GM19193 (cell line): ENCODE results near the gene COLGALT1.

Experiments
- POLR2A ChIP-seq: IDR thresholded peaks from 4 replicates; pipeline ENCODE4 v1.6.1; 2011; ENCODE audit not compliant: insufficient read depth, insufficient read length; ENCODE audit errors: extremely low read depth

The COLGALT1 gene

DNA sequence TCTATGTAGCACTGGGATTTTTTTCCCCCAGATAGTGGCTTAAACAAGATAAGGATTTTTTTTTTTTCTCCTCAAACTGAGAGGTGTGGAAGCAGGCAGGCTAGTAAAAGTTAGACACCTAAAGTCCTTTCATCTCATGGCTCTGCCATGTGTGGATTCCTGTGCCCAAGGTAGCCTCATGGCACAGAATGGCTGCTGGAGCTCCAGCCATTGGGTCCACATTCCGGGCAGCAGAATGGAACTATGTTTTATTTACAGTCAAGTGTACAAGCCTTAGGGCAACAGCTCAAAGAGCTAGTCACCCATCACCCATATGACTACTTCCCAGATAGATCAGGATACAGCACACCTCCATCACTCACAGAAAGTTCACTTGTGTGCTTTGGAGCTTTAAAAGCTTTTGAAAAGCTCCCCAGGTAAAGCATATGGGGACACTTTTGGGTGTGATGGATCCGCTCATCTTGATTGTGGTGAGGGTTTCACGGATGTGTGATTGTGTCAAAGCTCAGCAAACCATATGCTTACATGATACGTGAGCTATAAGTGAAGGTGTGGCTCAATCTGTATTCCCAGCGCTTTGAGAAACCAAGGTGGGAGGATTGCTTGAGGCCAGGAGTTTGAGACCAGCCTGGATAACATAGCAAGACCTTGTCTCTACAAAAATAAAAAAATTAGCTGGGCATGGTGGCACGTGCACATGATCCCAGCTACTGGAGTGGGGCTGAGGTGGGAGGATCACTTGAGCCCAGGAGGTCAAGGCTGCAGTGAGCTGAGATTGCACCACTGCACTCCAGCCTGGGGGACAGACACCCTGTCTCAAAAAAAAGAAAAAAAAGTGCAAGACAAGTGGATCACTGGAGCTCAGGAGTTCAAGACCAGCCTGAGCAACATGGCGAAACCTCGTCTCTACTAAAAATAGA is 25.9 kb upstream of the COLGALT1 start:
- TF ChIP-seq POLR2A: no peak

DNA sequence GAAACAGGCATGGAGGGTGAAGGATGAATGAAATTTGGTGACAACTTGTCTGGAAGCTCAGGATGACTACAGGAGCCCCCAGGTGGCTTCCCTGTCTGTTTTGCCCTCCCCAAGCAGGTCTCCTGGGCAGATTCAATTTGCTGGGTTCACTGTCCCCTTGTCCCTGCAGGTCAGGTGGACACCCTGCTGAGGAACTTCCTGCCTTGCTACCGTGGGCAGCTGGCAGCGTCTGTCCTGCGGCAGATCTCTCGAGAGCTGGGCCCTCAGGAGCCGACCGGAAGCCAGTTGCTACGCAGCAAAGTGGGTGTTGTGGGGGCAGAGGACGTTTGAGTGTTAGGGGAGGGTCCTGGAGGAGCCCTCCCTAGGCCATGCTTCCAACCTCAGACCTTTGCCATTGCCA is 24.9 kb upstream of the COLGALT1 start:
- no peak for TF ChIP-seq POLR2A

DNA sequence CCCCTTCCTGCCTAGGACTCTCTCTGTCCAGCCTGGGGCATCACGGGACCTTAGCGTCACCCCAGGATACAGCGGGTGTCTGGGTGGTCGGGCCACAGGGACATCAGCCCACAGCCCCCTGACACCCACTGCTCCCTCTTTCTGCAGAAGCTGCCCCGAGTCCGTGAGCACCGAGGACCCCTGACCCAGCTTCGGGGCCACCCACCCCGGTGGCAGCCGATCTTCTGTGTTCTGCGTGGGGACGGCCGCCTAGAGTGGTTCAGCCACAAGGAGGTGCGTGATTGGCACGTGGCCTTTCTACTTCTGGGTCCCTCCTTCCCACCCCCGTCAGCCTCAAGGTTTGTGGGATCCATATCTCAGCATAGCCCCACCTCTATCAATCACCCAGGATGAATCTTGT is 23.3 kb upstream of the COLGALT1 start:
- no peak for TF ChIP-seq POLR2A

DNA sequence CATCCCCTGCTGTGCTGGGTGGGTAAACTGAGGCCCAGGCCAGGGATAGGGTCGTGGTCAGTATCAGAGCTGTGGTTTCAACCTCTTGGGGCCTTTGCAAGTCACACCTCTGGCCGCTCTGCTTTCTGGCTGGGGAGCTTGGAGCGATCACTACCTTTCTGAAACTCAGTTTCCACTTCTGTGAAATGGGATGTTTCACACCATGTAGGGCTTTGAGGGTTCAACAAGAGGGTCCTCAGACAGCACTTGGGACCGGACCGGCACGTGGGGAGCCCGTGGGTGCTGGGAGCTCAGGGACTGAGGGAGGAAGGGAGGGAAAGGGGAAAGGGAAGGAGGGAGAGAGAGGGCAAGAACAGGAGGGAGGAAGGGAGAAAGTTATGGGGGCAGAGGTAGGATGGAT is 22.9 kb upstream of the COLGALT1 start:
- TF ChIP-seq POLR2A: no peak

DNA sequence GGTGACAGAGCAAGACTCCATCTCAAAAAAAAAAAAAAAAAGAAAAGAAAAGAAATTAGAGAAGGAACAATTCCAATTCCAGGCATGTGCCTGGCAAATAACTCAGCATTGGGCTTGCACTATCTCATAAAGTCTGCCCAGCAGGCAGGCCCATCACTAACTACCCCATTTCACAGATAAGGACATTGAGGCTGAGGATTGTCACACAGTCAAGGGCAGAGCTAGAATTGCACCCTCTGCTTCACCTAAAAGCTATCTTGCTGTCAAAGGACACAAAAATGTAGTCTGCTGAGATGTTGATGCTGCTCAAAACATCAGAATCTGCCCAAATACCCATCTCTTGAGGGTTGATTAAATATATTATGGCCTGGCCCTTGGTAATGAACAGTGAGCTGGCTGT is 20.7 kb upstream of the COLGALT1 start:
- TF ChIP-seq POLR2A: no peak

DNA sequence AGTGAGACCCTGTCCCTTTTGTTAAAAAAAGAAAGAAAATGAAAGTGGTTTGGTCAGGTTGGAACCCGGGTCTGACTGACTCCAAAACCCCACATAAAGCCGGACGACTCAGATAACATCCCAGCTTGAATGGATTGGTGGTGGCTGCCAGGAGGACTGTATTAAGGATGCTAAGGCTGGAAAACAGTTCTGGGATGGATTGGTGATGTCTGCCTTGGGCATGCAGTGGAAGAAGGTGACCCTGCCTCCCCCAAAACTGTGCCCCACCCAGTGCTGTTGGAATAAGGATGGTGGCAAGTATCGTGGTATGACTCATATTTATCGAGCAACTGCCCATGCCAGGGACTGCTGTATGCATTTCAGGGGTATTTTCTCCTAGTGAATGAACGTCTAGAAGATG is 18.5 kb upstream of the COLGALT1 start:
- TF ChIP-seq POLR2A: no peak

DNA sequence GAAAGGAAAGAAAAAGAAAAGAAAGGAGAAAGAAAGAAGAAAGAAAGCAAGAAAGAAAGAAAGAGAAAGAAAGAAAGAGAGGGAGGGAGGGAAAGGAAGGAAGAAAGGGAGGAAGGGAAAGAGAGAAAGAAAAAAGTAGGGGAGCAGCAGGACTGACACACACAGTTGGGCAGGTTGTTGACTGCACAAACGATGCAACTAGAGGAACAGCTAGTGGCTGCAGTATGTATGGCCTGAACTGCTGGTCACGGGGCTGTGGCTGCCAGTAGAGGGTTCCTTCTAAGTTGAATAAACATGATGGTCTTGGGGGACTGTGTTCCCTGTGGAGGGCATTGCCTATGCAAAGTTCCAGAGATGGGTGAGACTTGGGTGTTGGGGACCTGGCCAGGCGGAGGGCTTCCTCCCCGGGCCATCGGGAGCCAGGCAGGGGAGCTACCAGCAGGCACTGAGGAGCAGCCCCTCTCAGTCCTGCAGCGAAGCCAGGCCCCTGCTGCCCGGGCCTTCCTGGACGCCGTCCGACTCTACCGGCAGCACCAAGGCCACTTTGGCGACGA is 16.7 kb upstream of the COLGALT1 start:
- no peak for TF ChIP-seq POLR2A

DNA sequence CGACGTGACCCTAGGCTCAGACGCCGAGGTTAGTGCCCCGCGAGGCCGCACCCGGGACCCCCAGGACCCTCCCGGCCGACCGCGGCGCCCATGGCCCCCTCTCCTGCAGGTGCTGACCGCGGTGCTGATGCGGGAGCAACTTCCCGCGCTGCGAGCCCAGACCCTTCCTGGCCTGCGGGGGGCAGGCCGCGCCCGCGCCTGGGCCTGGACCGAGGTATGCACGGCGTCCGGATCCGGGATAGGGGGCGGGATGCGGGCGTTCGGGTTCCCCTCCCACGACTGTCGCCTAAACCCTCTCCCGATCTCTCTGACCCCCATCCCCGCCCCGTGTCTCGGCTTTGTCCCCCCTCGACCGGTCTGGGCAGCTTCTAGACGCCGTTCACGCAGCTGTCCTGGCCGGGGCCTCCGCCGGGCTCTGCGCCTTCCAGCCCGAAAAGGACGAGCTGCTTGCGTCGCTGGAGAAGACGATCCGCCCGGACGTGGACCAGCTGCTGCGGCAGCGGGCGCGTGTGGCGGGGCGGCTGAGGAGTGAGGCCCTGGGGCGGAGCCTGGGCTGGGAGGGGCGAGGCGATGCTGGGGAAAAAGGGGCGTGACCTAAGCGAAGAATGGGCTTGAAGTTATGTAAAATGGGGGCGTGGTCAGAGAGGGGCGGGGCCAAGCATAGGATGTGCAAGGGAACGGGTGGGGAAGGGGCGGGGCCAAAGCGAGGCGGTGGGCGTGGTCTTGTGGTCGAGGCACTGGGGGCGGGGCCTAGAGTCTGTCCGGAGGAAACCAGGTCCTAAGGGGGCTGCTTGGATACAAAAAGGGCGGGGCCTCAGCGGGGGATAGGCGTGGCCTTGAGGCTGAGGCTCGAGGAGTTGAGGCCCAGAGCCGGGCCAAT is 16.0 kb upstream of the COLGALT1 start:
- TF ChIP-seq POLR2A: no peak

DNA sequence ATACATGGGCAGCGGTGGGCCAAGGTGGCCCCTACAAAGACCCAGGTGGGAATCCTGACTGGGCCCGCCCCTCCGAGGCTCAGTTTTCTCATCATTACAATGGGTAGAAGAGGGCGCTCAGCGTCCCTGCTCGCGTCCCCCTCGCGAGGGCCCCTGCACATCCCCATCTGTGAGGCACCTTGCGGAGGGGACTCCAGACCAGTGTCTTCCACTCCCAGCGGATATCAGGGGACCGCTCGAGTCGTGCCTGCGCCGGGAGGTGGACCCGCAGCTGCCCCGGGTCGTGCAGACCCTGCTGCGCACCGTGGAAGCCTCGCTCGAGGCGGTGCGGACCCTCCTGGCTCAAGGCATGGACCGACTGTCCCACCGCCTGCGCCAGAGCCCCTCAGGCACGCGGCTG is 15.3 kb upstream of the COLGALT1 start:
- TF ChIP-seq POLR2A: no peak

DNA sequence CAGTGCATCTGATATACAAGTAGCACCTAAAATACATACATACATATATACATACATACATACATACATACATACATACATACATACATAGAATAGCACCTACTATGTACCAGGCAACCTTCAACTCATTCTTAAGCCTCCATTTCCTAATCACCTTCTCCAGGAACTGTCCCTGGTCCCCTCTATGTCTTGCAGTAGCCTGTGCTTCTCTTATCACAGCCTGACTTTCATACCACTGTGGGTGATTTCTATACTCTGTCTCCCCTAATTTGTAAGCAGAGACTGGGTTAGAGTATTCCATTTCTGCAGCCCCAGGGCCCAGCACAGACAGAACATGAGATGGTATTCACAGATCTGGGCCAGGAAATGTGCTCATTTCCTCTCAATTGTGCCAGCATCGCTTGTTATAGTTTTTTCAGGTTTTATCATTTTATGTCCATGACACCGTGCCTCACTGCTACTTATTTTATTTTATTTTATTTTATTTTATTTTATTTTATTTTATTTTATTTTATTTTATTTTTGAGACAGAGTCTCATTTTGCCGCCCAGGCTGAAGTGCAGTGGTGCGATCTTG is 14.2 kb upstream of the COLGALT1 start:
- no peak for TF ChIP-seq POLR2A

DNA sequence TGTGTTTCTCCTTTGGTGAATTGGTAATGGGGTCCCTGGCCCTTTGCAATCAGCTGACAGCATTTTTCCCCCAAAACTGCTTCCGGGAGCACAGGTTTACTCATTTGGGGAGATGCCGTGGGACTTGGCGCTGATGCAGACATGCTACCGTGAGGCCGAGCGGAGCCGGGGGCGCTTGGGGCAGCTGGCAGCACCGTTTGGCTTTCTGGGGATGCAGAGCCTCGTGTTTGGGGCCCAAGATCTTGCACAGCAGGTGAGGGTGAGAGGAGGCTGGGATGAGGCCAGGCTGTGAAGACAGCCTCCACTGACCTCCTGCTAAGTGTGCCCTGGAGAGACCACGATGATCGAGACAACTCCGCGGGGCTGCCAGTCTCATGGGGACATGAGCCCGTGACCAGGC is 13.4 kb upstream of the COLGALT1 start:
- TF ChIP-seq POLR2A: no peak

DNA sequence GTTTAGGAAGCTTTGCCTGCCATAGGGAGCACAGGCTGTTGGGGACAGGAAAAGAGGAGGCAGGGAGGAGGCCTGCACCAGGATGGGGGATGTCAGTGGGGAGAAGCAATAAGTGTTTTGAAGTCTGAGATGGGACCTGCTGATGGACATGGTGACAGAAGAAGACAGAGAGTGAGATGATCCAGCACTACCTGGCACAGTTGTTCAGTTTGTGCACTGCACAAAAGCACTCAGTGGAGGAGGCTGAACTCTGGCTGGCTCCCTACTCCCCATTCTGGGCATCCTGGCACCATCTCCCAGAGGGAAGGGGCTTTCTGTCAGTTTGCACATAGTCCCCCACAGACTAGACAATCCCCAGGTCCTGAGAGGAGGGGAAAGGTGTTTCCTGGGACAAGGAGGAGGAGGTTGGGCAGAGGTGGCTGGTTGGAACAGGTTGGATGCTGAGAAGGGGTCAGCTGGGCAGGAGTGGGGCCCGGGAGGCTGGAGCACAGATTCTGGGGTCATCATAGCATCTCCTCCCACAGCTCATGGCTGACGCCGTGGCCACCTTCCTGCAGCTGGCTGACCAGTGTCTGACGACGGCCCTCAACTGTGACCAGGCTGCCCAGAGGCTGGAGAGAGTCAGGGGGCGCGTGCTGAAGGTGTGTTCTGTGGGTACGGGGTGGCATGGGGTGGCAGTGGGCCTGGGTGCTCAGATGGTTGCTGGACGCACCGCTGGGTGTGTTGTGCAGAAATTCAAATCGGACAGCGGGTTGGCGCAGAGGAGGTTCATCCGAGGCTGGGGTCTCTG is 12.5 kb upstream of the COLGALT1 start:
- no peak for TF ChIP-seq POLR2A

DNA sequence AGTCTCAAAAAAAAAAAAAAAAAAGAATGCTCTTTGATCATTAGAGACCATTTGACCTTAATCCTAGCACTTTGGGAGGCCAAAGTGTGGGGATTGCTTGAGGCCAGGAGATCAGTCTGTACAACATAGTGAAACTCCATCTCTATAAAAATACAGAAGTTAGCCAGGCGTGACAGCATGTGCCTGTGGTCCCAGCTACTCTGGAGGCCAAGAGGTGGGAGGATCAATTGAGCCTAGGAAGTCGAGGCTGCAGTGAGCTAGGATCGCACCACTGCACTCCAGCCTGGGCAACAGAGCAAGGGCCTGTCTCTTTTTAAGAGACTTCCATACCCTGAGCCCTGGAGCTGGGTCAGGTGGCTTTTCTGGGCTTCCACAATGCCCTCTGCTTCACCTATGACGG is 11.5 kb upstream of the COLGALT1 start:
- no peak for TF ChIP-seq POLR2A

DNA sequence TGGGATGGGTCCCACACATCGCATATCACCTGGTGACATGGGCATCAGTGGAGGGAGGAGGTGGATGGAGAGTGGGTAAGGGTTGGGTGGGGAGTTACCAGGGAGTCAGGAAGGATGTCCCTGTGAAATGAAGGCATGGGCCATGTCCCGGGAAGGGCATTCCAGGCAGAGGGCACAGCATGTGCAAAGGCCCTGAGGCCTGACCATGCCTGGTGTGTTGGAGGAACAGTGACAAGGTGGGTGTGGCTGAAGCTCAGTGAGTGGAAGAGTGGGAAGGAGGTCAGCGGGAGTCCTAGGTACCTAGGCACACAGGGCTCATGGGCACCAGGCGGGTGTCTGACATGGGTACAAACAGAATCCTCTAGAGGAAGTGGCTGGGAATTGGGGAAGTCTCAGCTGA is 11.0 kb upstream of the COLGALT1 start:
- no peak for TF ChIP-seq POLR2A
